Activated B cell treated with CpG ODN at 0.5 μM for 24 hours (primary cell): ENCODE data around the gene SELENON. TPM values are rescaled to one million over a fixed set of nuclear protein-coding genes. Genes with fewer than 3 reads are reported as not detected.

Experiments used
- ATAC-seq: fragments of 200-7000 bp; cut with Tn5 transposase; one replicate; pipeline ENCODE4 v1.10.0; 2021; ENCODE audit warnings: low read depth, mild to moderate bottlenecking, moderate library complexity
- CTCF ChIA-PET: fragments of 350-600 bp; sonication (Branson Sonifier 250); formaldehyde crosslinking; loops from one replicate; lab custom pipeline; 2021; ENCODE audit warnings: antibody characterized with exemption; lab: Charles Lee
- POLR2A ChIA-PET: fragments of 350-600 bp; sonication (Branson Sonifier 250); formaldehyde crosslinking; loops from one replicate; lab custom pipeline; 2021; ENCODE audit warnings: antibody characterized with exemption; lab: Charles Lee
- DNase-seq: peaks from one replicate; pipeline ENCODE4 v3.0.0; 2022
- H3K27ac Mint-ChIP-seq: one replicate; pipeline ENCODE4 v1.8.0; 2020; ENCODE audit warnings: mixed read lengths
- H3K27me3 Mint-ChIP-seq: one replicate; pipeline ENCODE4 v1.8.0; 2021; ENCODE audit warnings: mixed read lengths
- H3K36me3 Mint-ChIP-seq: one replicate; pipeline ENCODE4 v1.8.0; 2021; ENCODE audit warnings: low read depth, mixed read lengths
- H3K4me1 Mint-ChIP-seq: one replicate; pipeline ENCODE4 v1.8.0; 2021; ENCODE audit warnings: mixed read lengths
- H3K4me3 Mint-ChIP-seq: one replicate; pipeline ENCODE4 v1.8.0; 2020; ENCODE audit warnings: mild to moderate bottlenecking, mixed read lengths
- H3K9me3 Mint-ChIP-seq: one replicate; pipeline ENCODE4 v1.8.0; 2020; ENCODE audit warnings: mixed read lengths
- CTCF ChIP-seq: fragments of 200-600 bp; IDR thresholded peaks from one replicate; pipeline ENCODE4 v1.8.0; 2022; ENCODE audit warnings: antibody characterized with exemption, mild to moderate bottlenecking
- intact Hi-C: fragments of 100-400 bp; cut with micrococcal nuclease; formaldehyde crosslinking; loops from one replicate; pipeline ENCODE4 v1.15.1; 2024
- total RNA-seq: library from RNA; stranded (reverse); gene quantifications from 2 replicates; pipeline ENCODE4 v1.2.3, GENCODE V29; 2022

SELENON gene
- total RNA-seq, 1 donor from 2014 or later, result 15.1 TPM

- no peaks in the 10 kb centered on the region for H3K4me1 Mint-ChIP-seq
- DNase-seq, result no peak
- CTCF ChIA-PET, result no interaction called here
- intact Hi-C loops, result no loop called here
- H3K27me3 Mint-ChIP-seq, result no peaks in the 10 kb centered on the region
- no peak for TF ChIP-seq CTCF
- POLR2A ChIA-PET, result no interaction called here
- no peak for ATAC-seq
- no peaks in the 10 kb centered on the region for H3K36me3 Mint-ChIP-seq
- no peak overlapping the region for H3K27ac Mint-ChIP-seq
- no peak overlapping the region for H3K4me3 Mint-ChIP-seq
- H3K9me3 Mint-ChIP-seq, result no peaks in the 10 kb centered on the region
Measured at GRCh38 chr1:25790472-25790871, 9.5 kb upstream of the SELENON start.

- intact Hi-C loops, result no loop called here
- H3K27me3 Mint-ChIP-seq, result no peaks in the 10 kb centered on the region
- peaks cover 3% of the 10 kb centered on the region for H3K4me1 Mint-ChIP-seq
- no peaks in the 10 kb centered on the region for H3K9me3 Mint-ChIP-seq
- no peak overlapping the region for H3K27ac Mint-ChIP-seq
- TF ChIP-seq CTCF, result no peak
- POLR2A ChIA-PET, result no interaction called here
- CTCF ChIA-PET, result no interaction called here
- no peak for ATAC-seq
- no peak for DNase-seq
- H3K4me3 Mint-ChIP-seq, result no peak overlapping the region
- H3K36me3 Mint-ChIP-seq, result no peaks in the 10 kb centered on the region
Measured at GRCh38 chr1:25792115-25792514, 7.9 kb upstream of the SELENON start.

GRCh38 chr1:25793585-25794170 lies 6.3 kb upstream of the SELENON start:
- DNase-seq (no peak), ATAC-seq (no peak)
- Mint-ChIP-seq H3K36me3 (no peaks in the 10 kb centered on the region), H3K27me3 (no peaks in the 10 kb centered on the region), H3K9me3 (no peaks in the 10 kb centered on the region), H3K4me3 (no peak overlapping the region), H3K4me1 (peaks cover 6% of the 10 kb centered on the region), H3K27ac (no peak overlapping the region)
- POLR2A ChIA-PET, result interaction anchor here (0.7 kb wide), 1 partner anchor 228 kb away, joined by 4 read pairs; no protein-coding TSS in a partner anchor
- intact Hi-C loops, result no loop called here
- CTCF ChIA-PET, result no interaction called here
- TF ChIP-seq CTCF, result no peak

GRCh38 chr1:25794325-25794724 lies 5.7 kb upstream of the SELENON start:
- no peaks in the 10 kb centered on the region for H3K9me3 Mint-ChIP-seq
- peaks cover 6% of the 10 kb centered on the region for H3K4me1 Mint-ChIP-seq
- TF ChIP-seq CTCF, result no peak
- POLR2A ChIA-PET, result interaction anchor here (0.6 kb wide), 1 partner anchor 9 kb away, joined by 4 read pairs; no protein-coding TSS in a partner anchor
- intact Hi-C loops, result no loop called here
- H3K4me3 Mint-ChIP-seq, result no peak overlapping the region
- H3K27ac Mint-ChIP-seq, result no peak overlapping the region
- no peaks in the 10 kb centered on the region for H3K36me3 Mint-ChIP-seq
- ATAC-seq (no peak), DNase-seq (no peak)
- CTCF ChIA-PET, result no interaction called here
- H3K27me3 Mint-ChIP-seq, result no peaks in the 10 kb centered on the region

GRCh38 chr1:25795211-25795610 lies 4.8 kb upstream of the SELENON start:
- TF ChIP-seq CTCF, result no peak
- Mint-ChIP-seq H3K27ac (no peak overlapping the region), H3K9me3 (no peaks in the 10 kb centered on the region), H3K4me1 (peaks cover 10% of the 10 kb centered on the region), H3K36me3 (no peaks in the 10 kb centered on the region), H3K27me3 (no peaks in the 10 kb centered on the region), H3K4me3 (no peak overlapping the region)
- intact Hi-C loops, result loop anchor here (5.0 kb wide), 1 partner anchor 178 kb away; the partner anchor contains the start of gene MAN1C1
- ChIA-PET CTCF (no interaction called here), POLR2A (no interaction called here)
- DNase-seq, result no peak
- ATAC-seq, result no peak
